Kidney capillary endothelial cell (primary cell): ENCODE measurements around the gene ROGDI.
A peak's percentile ranks its signal among the peaks of the same experiment; 100 is the strongest.

Experiments used
- DNase-seq: peaks from one replicate; pipeline ENCODE4 v3.0.0-alpha.2; 2018; ENCODE audit warnings: low spot score

The ROGDI gene

GRCh38 chr16:4814046-4814445 is 11.6 kb upstream of the ROGDI start:
- no peak for DNase-seq

- no peak for DNase-seq
Measured at GRCh38 chr16:4813251-4814003, 11.0 kb upstream of the ROGDI start.

- DNase-seq, result no peak
Measured at GRCh38 chr16:4811773-4812172, 9.3 kb upstream of the ROGDI start.

- DNase-seq, result no peak
Measured at GRCh38 chr16:4811242-4811641, 8.8 kb upstream of the ROGDI start.

DNA sequence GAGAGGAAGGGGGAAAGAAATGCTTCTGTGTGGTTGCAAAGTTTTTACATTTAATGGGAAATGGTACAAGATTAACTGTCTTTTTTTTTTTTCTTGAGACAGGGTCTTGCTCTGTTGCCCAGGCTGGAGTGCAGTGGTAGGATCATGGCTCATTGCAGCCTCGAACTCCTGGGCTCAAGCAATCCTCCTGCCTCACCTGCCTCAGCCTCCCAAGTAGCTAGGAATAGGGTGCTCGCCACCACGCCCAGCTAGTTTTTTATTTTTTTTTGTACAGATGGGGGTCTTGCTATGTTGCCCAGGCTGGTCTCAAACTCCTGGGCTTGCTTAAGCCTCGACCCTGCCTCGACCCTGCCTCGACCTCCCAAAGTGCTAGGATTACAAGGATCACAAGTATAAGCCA is 3.8 kb upstream of the ROGDI start:
- no peak for DNase-seq

- no peak for DNase-seq
Measured at GRCh38 chr16:4805231-4805630, 2.8 kb upstream of the ROGDI start.

DNA sequence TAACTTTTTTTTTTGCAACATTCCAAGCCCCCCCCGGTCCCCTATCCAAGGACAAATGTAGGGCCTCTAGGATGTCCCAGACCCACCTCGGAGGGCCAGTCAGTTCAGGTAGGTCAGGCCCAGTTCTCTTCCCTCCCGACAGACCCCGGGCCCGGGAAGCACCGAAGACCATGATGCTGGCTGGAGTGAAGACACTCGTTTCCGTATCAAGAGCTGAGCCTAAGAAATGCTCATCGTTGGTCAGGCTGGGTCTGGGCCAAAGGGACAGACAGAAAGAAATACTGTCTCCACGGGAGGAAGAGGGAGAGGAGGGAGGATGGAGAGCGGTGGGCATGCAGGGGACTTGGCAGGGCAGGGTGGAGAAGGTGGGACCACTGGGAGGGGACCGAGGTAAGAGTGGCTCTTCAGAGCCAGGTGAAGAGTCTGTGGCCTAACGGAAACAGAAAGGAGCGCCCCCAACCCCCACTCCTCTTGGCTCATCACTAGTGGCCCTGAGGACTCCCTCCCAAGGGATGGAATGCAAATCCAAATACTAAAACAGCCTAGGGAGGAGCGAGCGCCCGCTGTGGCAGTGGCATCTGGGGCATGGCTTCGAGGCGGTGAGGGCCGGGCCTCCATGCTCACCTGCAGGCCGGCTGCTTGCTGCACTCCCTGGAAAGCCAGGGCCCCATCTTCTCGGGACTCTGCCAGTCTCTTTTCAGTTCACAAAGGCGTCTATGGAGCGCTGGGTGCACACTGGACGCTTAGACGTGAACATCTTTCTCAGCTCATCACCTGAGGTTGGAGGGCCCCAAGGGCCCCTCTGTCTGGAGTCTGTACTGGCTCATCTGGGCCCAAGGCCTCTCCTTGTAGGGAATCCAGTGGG is 1.7 kb upstream of the ROGDI start:
- no peak for DNase-seq

- no peak for DNase-seq
Measured at GRCh38 chr16:4803401-4803844, 990 bp upstream of the ROGDI start.

DNA sequence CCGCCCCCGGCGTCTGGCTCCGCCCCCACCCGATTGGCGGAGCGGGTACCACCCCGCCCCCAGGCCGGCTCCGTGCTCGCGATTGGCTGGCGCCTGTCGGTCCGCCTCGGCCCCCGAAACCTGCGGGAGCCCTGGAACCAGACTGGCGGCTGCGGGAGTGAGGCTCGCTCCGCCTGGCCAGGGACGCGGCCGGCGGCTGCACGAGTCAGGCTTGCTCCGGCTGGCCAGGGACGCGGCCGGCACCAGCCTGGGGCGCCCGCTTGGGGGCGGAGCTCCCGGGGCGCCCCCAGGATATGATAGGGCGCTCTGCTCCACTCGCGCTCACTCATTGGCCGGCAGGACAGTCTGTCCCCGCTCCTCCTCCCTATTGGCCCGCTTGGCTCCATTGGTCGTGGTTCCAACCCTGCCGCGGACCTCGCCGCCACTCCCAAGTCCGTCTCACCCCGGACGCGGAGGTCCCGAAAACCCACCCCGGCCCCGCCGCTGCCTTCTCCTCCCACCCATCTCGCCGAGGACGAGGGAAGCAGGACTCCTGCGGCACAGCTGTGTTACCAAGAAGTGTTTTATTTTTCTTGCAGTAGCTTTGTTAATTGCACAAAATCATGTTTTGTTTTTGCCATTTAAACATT is 340 bp upstream of the ROGDI start:
- DNase-seq, result peak; percentile 84

- DNase-seq, result no peak
Measured at GRCh38 chr16:4801051-4801961, 1.1 kb downstream of the ROGDI start.

DNA sequence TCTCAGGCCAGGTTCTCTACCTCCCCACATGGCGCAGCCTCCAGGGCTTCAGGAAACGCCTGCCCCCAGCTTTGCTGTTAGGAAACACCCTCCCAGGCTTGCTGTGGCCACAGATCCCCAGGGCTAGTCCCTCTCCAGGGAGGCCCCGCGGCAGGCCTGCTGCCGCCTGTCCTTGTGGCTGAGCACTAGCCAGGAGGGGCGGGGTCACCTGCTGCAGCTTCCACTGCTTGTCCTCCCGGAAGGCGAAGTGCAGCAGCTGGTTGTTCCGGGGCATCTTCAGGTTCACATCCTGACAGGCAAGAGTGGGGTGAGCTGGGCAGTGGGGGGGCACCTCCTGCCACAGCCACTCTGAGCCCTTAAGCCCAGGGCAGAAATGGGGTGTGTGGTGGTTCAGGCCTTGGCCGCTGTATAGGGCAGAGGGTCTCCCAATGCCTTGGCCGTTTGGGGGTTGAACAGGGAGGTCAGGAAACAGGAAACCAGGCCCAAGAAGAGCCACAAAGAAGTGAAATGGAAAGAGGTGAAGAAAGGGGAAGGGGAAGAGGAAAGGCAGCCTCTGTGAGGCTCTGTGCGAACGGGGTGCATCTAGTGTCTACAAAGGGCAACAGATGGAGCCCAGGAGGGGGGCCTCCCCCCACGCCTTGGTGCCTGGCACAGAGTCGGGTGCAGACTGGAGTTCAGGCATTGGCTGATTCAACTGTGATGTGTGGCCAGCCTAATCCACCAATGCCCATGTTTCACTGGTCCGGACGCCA is 2.0 kb downstream of the ROGDI start:
- no peak for DNase-seq

GRCh38 chr16:4799171-4799855 is 3.1 kb downstream of the ROGDI start:
- no peak for DNase-seq

GRCh38 chr16:4798456-4798855 is 4.0 kb downstream of the ROGDI start:
- DNase-seq, result no peak

- DNase-seq, result no peak
Measured at GRCh38 chr16:4797805-4798252, 4.6 kb downstream of the ROGDI start.

DNA sequence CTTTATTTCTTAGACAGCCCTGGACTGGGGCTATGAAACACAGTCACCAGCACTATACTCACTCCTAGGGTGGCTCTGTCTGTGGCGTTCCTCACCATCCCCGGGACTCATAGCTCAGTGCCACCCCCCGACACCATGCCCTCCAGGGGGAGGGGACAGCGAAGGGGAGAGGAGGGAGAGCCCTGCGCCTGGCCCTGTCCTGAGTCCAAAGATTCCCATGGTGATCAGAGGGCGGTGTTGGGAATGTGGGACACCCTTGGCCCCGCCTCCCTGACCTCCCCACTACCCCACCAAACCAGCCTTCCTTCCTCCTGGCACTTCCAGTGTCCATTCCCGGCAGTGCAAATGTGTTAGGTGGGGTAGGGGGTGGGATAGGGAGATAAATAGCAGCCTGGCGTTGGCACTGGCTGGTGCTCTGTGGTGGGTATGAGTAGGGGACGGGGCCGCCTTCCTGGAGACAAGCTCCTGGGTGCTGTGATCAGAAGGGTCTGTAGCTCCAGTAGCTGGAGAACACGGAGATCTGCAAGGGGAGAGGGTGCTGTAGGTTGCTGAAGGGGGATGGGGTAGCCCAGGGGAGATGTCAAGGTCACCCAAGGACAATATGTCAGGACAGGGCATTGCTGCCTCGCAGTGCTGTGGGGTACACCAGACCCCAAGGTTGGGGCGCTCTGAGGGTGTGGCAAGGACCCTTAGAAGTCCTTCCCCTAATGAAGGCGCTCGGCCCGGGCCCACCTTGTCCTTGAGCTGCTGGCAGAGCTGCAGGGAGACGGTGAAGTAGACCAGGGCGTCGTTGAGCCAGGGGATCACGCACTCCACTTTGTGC is 5.2 kb downstream of the ROGDI start:
- no peak for DNase-seq

DNA sequence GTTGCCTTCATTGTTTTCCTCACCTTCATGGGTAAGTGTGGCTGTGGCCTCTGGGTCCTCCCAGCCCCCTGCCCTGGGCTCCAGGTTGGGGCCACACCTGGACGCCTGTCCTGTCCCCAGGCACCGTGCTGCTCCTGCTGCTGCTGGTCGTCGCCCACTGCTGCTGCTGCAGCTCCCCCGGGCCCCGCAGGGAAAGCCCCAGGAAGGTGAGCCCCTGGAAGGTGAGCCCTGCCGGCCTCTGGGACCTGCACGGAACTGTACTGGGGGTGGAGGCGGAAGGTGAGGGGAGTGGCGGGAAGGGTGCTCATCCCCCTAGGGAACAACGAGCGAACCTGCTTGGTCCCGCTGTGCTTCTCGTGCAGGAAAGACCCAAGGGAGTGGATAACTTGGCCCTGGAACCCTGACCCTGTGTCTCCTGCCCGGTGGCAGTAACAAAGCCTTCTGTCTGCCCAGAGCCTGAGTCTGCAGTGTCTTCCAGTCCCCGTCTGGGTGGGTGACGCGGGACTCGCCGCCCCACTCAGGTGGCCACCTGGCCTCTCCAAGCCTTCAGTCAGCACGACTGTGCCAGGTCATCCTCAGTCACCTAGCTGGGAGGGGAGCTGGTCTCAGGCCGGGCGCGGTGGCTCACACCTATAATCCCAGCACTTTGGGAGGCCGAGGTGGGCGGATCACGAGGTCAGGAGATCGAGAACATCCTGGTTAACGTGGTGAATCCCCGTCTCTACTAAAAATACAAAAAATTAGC is 6.4 kb downstream of the ROGDI start:
- DNase-seq, result no peak

- no peak for DNase-seq
Measured at GRCh38 chr16:4795181-4795827, 7.1 kb downstream of the ROGDI start, which contains the start of gene SMIM22. Gene SMIM22 (plus strand): TSS chr16:4795369. CDS start chr16:4795735, 366 bp downstream.

GRCh38 chr16:4792951-4793513 is 9.4 kb downstream of the ROGDI start:
- DNase-seq, result no peak
